HPDE6-E6E7 (cell line): ENCODE results near the gene OR1L1.

Experiments used
- DNase-seq: peaks from one replicate; pipeline ENCODE4 v3.0.0; 2011; ENCODE audit warnings: missing footprints; ENCODE audit errors: extremely low spot score

OR1L1 gene, protein sequence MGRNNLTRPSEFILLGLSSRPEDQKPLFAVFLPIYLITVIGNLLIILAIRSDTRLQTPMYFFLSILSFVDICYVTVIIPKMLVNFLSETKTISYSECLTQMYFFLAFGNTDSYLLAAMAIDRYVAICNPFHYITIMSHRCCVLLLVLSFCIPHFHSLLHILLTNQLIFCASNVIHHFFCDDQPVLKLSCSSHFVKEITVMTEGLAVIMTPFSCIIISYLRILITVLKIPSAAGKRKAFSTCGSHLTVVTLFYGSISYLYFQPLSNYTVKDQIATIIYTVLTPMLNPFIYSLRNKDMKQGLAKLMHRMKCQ

DNA sequence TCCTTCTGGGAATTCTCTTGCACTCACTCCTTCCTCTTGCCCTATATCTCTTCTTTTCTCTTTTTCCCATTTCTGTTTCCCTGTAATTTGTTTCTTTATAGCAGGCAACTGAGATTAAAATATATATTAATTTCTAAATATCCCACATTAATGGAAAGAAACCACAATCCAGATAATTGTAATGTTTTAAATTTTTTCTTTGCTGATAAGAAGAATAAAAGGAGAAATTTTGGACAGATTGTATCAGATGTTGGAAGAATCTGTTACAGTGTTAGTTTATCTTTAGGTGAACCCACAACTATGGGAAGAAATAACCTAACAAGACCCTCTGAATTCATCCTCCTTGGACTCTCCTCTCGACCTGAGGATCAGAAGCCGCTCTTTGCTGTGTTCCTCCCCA, at the start of gene OR1L1:
OR1L1 (plus strand) TSS at position 301 of the 400 bp plus-strand sequence; CDS start at position 301, 0 bp downstream.
- DNase-seq, result no peak

DNA sequence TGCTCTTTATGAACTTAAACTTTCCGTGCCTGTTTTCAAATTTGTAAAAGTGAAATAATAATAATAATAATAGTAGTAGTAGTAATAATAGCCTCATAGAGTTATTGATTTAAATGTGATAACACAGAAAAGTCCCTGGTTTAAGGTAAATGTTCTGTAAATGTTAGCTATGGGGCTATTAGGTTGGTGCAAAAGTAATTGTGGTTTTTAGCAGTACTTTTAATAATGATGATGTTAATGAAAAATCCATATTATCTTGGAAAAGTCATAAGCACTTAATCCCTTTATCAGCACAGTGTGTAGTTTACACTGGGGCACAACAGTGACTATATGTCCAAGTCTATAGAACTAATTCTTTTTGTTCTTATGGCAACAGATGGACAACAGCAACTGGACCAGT, 47.2 kb upstream of the OR1L1 start, which contains the start of gene OR1Q1:
OR1Q1 (plus strand) TSS at position 377 of the 400 bp plus-strand sequence; CDS start at position 377, 0 bp downstream.
- DNase-seq, result no peak

DNA sequence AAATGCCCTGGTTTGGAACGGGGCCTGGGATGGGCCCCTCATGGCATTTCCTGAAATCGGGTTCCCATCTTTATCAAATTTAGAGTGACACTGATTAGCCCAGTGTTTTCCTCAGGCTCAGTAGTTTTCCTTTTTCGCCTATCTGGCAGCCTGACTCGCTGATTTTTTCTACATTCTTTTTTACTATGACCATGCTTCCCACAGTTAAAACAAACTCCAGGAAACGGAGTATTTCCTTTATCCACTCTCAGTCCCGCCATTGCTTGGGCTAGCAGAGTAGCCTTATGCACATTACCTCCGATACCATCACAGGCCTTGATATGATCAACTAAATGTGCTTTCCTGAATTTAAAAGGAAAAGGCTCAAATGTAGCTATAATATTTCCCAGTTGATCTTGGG, 41.5 kb upstream of the OR1L1 start:
- no peak for DNase-seq

DNA sequence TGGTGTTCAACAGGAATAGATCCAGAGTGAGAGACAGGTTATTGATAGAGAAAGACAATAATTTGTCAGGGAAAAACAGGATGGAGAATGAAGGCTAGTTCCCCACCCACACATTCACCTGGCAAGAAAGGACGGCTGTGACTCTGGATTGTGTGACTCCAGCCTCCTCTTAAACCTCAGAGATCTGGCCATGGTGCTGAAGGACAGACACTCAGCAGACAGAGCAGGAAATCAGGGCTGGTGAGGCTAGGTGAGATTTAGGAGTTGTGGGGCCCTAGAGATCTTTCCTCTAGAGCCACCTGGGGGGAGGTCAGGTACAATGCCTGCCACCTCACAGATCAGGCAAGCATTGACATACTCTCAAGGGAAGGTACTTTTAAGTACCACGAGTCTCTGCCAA, 19.3 kb upstream of the OR1L1 start:
- DNase-seq, result no peak

DNA sequence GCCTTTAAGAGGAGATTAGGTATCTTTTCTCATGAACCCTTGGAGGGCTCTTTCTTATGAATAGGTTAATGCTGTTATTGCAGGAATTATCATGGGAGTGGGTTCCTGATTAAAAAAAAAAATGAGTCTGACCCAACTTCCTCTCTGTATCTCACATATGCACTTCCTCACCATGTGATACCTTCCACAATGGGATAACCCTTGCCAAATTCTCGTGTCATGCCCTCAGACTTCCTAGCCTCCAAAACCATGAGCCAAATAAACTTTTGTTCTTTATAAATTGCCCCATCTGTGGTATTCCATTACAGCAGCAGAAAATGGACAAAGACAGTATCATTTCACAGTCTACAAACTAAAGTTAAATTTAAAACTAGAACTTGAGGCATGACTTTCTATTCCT, 5.1 kb upstream of the OR1L1 start:
- no peak for DNase-seq

DNA sequence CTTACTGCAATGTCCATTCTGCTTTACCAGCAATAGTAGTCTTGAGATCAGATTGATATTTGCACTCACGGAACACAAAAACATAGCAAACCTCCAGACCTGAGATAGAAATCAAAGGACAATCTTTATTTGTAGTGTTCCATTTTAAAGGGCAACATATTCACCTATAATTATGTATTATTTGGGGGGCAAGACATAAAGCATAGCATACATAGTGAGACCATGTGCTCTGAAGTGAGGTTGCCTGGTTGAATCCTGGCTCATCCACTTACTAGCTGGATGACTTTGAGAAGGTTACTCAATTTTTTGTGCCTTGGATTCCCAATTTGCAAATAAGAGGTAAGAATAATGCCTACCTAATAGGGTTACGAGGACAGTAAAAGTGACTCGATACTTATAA, 4.0 kb upstream of the OR1L1 start, which contains the start of gene OR1B1:
OR1B1 (minus strand) TSS at position 101 of the 400 bp plus-strand sequence.
- DNase-seq, result no peak

DNA sequence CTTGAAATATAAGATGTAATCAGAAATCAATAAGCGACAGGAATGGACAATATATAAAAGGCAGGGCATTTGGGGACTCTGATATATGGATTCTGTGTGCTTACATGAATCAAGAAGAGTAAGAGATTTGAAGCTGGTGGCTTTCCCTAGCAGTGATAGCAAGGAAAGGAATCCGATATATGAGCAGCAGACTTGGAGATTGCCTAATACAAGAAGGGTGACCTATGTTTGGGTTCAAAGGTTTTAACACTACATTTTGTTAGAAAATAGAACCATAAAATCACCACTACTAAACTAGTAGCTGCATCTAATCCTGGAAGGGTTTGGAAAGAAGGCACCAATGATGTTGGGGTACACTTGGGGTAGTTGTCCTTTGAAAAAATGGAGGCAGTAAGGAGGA, 11.0 kb downstream of the OR1L1 start:
- DNase-seq, result no peak

DNA sequence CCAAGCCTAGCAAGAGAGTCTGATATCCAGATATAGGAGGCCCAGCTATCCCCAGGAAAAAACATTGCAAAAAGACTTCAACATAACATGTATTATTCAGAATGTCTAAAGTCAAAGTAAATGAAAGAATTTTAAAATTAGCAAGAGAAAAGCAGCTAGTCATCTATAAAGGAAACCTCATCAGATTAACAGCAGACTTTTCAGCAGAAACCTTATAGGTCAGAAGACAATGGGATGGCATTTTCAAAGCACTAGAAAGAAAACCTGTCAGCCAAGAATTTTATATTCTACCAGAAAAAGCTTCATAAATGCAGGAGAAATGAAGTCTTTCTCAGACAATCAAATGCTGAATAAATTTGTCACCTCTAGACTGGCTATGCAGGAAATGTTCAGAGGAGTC, 23.3 kb downstream of the OR1L1 start:
- no peak for DNase-seq

DNA sequence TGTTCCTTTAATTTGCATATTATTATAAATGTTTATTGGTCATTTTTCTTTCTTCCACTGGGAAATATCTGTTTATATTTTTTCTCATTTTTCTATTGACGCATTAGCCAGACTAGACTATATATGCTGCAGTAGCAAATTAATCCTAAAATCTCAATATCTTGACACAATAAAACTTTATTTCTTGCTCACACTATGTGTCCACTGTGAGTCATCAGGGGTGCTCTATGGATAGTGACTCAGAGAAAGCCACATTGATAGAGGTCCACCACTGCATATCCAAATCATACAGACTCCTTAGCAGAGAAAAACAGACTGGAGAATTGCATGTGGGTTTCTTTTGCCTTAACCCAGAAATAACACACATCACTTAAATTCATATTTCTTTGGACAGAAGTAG, 34.2 kb downstream of the OR1L1 start:
- DNase-seq, result no peak
